IMR-90 (cell line): ENCODE measurements around the gene GATA2. TPM values are rescaled to one million over a fixed set of nuclear protein-coding genes. Genes with fewer than 3 reads are reported as not detected.
A peak's percentile ranks its signal among the peaks of the same experiment; 100 is the strongest.

ENCODE experiments used
- ATAC-seq: fragments of 200-7000 bp; cut with Tn5 transposase; 2 replicates; pipeline ENCODE4 v1.9.1; 2020; ENCODE audit warnings: low read depth, mild to moderate bottlenecking, moderate library complexity
- BruUV-seq: library from RNA; stranded (reverse); fragments of 400-500 nt; replicated peaks from 2 replicates; lab custom pipeline; 2021; lab: Mats Ljungman, UMichigan
- CTCF ChIA-PET: fragments of 300-600 bp; formaldehyde crosslinking; extraction: SDS; loops from one replicate; lab custom pipeline; 2021; ENCODE audit warnings: antibody characterized with exemption; lab: Yijun Ruan, JAX
- POLR2A ChIA-PET: fragments of 300-600 bp; sonication (Branson Sonifier 250); formaldehyde crosslinking; loops from one replicate; lab custom pipeline; 2022; ENCODE audit warnings: antibody characterized with exemption; ENCODE audit not compliant: unreplicated experiment; lab: Charles Lee
- DNase-seq: peaks from one replicate; pipeline ENCODE4 v3.0.0; 2013
- H2AFZ ChIP-seq: replicated peaks from 2 replicates; pipeline ENCODE3; 2013; ENCODE audit warnings: low read length, mild to moderate bottlenecking; ENCODE audit not compliant: poor library complexity
- H2AK5ac ChIP-seq: 2 replicates; pipeline ENCODE4 v1.6.1; 2013; ENCODE audit warnings: low read depth, low read length, inconsistent platforms
- H2AK9ac ChIP-seq: replicated peaks from 2 replicates; pipeline ENCODE3; 2013; ENCODE audit warnings: mild to moderate bottlenecking, low read depth, low read length, moderate library complexity; ENCODE audit not compliant: poor library complexity
- H2BK120ac ChIP-seq: 2 replicates; pipeline ENCODE4 v1.6.1; 2013; ENCODE audit warnings: low read depth, low read length, inconsistent platforms
- H2BK15ac ChIP-seq: 3 replicates; pipeline ENCODE4 v1.6.1; 2013; ENCODE audit warnings: low read depth, low read length, inconsistent platforms
- H2BK20ac ChIP-seq: 2 replicates; pipeline ENCODE4 v1.6.1; 2013; ENCODE audit warnings: low read depth, mild to moderate bottlenecking, inconsistent platforms, low read length, moderate library complexity
- H2BK5ac ChIP-seq: 2 replicates; pipeline ENCODE4 v1.6.1; 2013; ENCODE audit warnings: mild to moderate bottlenecking, low read depth, low read length, inconsistent platforms; ENCODE audit not compliant: poor library complexity, severe bottlenecking
- H3K14ac ChIP-seq: replicated peaks from 2 replicates; pipeline ENCODE4 v1.6.1; 2013; ENCODE audit warnings: low read depth, low read length, inconsistent platforms
- H3K18ac ChIP-seq: 2 replicates; pipeline ENCODE4 v1.6.1; 2013; ENCODE audit warnings: low read depth, low read length, control low read depth
- H3K23ac ChIP-seq: 2 replicates; pipeline ENCODE4 v1.6.1; 2013; ENCODE audit warnings: low read depth, low read length, inconsistent platforms
- H3K27ac ChIP-seq: 2 replicates; pipeline ENCODE4 v1.5.1; 2013; ENCODE audit warnings: mild to moderate bottlenecking, control low read depth, low read length; ENCODE audit not compliant: insufficient read depth
- H3K27me3 ChIP-seq: 2 replicates; pipeline ENCODE4 v1.6.1; 2013; ENCODE audit warnings: low read length; ENCODE audit not compliant: control insufficient read depth, insufficient read depth
- H3K36me3 ChIP-seq: 2 replicates; pipeline ENCODE4 v1.6.1; 2013; ENCODE audit warnings: low read length, mixed read lengths; ENCODE audit not compliant: control insufficient read depth, insufficient read depth
- H3K4ac ChIP-seq: 2 replicates; pipeline ENCODE4 v1.6.1; 2013; ENCODE audit warnings: low read depth, low read length, inconsistent platforms
- H3K4me1 ChIP-seq: 2 replicates; pipeline ENCODE4 v1.6.1; 2013; ENCODE audit warnings: low read length, mixed read lengths; ENCODE audit not compliant: control insufficient read depth, insufficient read depth
- H3K4me2 ChIP-seq: 2 replicates; pipeline ENCODE4 v1.6.1; 2013; ENCODE audit warnings: low read depth, mild to moderate bottlenecking, control low read depth, low read length, moderate library complexity
- H3K4me3 ChIP-seq: 2 replicates; pipeline ENCODE4 v1.5.1; 2013; ENCODE audit warnings: low read depth, mild to moderate bottlenecking, control low read depth, low read length, moderate library complexity; ENCODE audit not compliant: insufficient read depth
- H3K56ac ChIP-seq: 2 replicates; pipeline ENCODE4 v1.6.1; 2013; ENCODE audit warnings: low read length, inconsistent platforms; ENCODE audit not compliant: insufficient read depth; ENCODE audit errors: extremely low read depth
- H3K79me1 ChIP-seq, 2 experiments: 2 replicates each; pipeline ENCODE4 v1.6.1; 2013; ENCODE audit warnings: low read length in 2 of 2, inconsistent platforms in 1 of 2, low read depth in 1 of 2
- H3K9ac ChIP-seq: 2 replicates; pipeline ENCODE4 v1.6.1; 2013; ENCODE audit warnings: low read depth, low read length, control low read depth
- H3K9me1 ChIP-seq: 2 replicates; pipeline ENCODE4 v1.6.1; 2013; ENCODE audit warnings: low read length, inconsistent platforms; ENCODE audit not compliant: insufficient read depth
- H3K9me3 ChIP-seq: 2 replicates; pipeline ENCODE4 v1.6.1; 2013; ENCODE audit warnings: low read length; ENCODE audit not compliant: control insufficient read depth, insufficient read depth
- H4K20me1 ChIP-seq: 2 replicates; pipeline ENCODE4 v1.6.1; 2013; ENCODE audit warnings: low read length, inconsistent platforms; ENCODE audit not compliant: insufficient read depth
- H4K5ac ChIP-seq: 2 replicates; pipeline ENCODE4 v1.6.1; 2013; ENCODE audit warnings: mild to moderate bottlenecking, low read depth, low read length, control low read depth
- H4K8ac ChIP-seq, 2 experiments: 2 replicates each; pipeline ENCODE4 v1.6.1; 2013; ENCODE audit warnings: low read depth in 2 of 2, low read length in 2 of 2, control low read depth in 1 of 2, inconsistent platforms in 1 of 2
- H4K91ac ChIP-seq: 2 replicates; pipeline ENCODE4 v1.6.1; 2013; ENCODE audit warnings: low read depth, low read length, inconsistent platforms; ENCODE audit not compliant: insufficient read depth
- CEBPB ChIP-seq: IDR thresholded peaks from 2 replicates; pipeline ENCODE4 v1.6.1; 2012; ENCODE audit warnings: low read depth, low read length, improper control_type of control experiment
- CTCF ChIP-seq: conservative IDR thresholded peaks from 2 replicates; pipeline ENCODE4 v1.5.1; 2012; ENCODE audit warnings: mild to moderate bottlenecking, low read depth, low read length, improper control_type of control experiment
- MAFK ChIP-seq: IDR thresholded peaks from 2 replicates; pipeline ENCODE4 v1.6.1; 2012; ENCODE audit warnings: low read depth, low read length, improper control_type of control experiment
- NFE2L2 ChIP-seq: fragments of 150-350 bp; IDR thresholded peaks from 2 replicates; pipeline ENCODE4 v1.6.1; 2016; ENCODE audit warnings: low read depth, mild to moderate bottlenecking, low read length
- POLR2A ChIP-seq: IDR thresholded peaks from 2 replicates; pipeline ENCODE4 v1.6.1; 2012; ENCODE audit warnings: mild to moderate bottlenecking, low read depth, low read length
- RAD21 ChIP-seq: IDR thresholded peaks from 2 replicates; pipeline ENCODE4 v1.6.1; 2012; ENCODE audit warnings: low read length, improper control_type of control experiment
- RCOR1 ChIP-seq: IDR thresholded peaks from 2 replicates; pipeline ENCODE4 v1.6.1; 2012; ENCODE audit warnings: mild to moderate bottlenecking, low read length, improper control_type of control experiment; ENCODE audit not compliant: insufficient replicate concordance
- RFX5 ChIP-seq: IDR thresholded peaks from 2 replicates; pipeline ENCODE4 v1.8.0; 2012; ENCODE audit warnings: low read depth, mild to moderate bottlenecking, low read length, moderate library complexity
- USF2 ChIP-seq: fragments of 150-350 bp; IDR thresholded peaks from 2 replicates; pipeline ENCODE4 v1.6.1; 2017; ENCODE audit warnings: mild to moderate bottlenecking, antibody characterized with exemption, low read length, low read depth
- WGBS, 2 experiments: methylation state at CpG; one replicate each; pipeline versions ENCODE4 v1.1.5 to v1.1.7; 2013; ENCODE audit warnings: missing lambda C conversion rate in 2 of 2; ENCODE audit not compliant: insufficient read length in 1 of 2; ENCODE audit errors: extremely low coverage in 2 of 2; 5-methylcytosine and 5-hydroxymethylcytosine counted together
- dilution Hi-C: fragments of 300-500 bp; cut with HindIII; formaldehyde crosslinking; loops from one replicate; pipeline ENCODE4 v1.14.3; 2018; ENCODE audit warnings: low sequenced_read_pairs; ENCODE audit not compliant: unreplicated experiment
- in situ Hi-C: fragments of 300-500 bp; cut with MboI; formaldehyde crosslinking; loops from 3 replicates; pipeline ENCODE4 v1.14.3; 2019; ENCODE audit warnings: low sequenced_read_pairs, inconsistent platforms, mixed read lengths
- intact Hi-C: fragments of 100-400 bp; cut with micrococcal nuclease; formaldehyde crosslinking; loops from 2 replicates; pipeline ENCODE4 v1.10.0; 2022
- polyA plus RNA-seq, 3 experiments: library from polyadenylated mRNA; depleted of rRNA; stranded (reverse); fragments of >200 nt; gene quantifications; 2 replicates each; pipeline ENCODE4 v1.2.3, GENCODE V29; 2012; ENCODE audit warnings: low replicate concordance in 1 of 3
- total RNA-seq: library from RNA; depleted of rRNA; stranded (reverse); fragments of >200 nt; gene quantifications from 2 replicates; pipeline ENCODE4 v1.2.3, GENCODE V29; 2012

GATA2 gene
- total and polyA plus RNA-seq, 2 of the 4 experiments (the other 2 are of a cell fraction) = 2.2 to 13.5 TPM

DNA sequence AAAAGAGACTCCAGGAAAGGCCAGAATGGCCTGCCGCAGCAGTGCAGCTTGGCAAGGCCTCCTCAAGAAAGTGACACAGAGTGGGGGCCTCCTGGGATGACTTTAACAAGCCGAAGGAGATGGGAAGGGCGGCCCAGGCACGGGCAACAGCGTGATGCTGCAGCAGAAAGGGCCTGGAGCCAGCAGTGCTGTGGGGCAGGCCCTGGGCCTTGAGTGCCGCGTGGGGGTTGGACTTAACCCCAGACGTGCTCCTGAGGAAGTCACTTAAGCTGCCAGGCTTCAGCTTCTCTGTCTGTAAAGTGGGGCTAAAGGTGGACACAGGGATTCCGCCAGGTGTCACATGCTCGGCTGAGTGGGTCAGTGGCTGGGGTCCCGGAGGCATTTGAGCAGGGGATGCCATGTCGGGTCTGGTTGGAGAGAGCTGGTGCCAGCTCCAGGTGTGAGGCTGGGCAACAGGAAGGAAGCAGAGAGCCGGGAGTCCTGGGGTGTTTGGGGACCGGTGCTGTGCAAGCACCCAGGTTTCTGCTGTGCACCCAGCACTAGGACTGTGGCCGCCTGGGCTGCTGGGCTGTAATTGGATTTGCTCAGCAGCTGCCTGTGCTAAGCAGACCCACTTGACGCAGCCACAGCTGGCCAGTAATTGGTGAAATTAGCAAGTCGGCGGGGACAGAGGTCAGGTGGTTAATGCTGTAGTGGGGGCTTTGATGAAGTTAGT, 34.1 kb downstream of the GATA2 start:
- Histone ChIP-seq H4K5ac (no peak overlapping the region), H3K27ac (no peak overlapping the region), H2AK5ac (no peak overlapping the region), H3K18ac (no peak overlapping the region), H3K14ac (no peak overlapping the region), H2BK20ac (no peak overlapping the region), H2AK9ac (peak overlapping the region; percentile 42), H2BK15ac (no peak overlapping the region), H3K79me1 (no peaks in the 10 kb centered on the region), H3K4ac (no peak overlapping the region), H4K20me1 (no peaks in the 10 kb centered on the region; the same call in 1 of the 2 replicates), H3K4me1 (no peaks in the 10 kb centered on the region), H3K36me3 (no peaks in the 10 kb centered on the region), H3K23ac (no peak overlapping the region), H4K8ac (no peak overlapping the region), H2AFZ (peak overlapping the region; percentile 19), H3K9me3 (peaks cover 2% of the 10 kb centered on the region; the same call in 1 of the 2 replicates), H3K9ac (no peak overlapping the region), H4K91ac (no peak overlapping the region), H3K4me2 (no peak overlapping the region), H3K9me1 (no peaks in the 10 kb centered on the region), H3K56ac (no peak overlapping the region), H2BK5ac (no peak overlapping the region), H3K27me3 (peaks cover 55% of the 10 kb centered on the region), H2BK120ac (no peak overlapping the region), H3K4me3 (no peak overlapping the region)
- no TSS peak for BruUV-seq
- DNase-seq (no peak), ATAC-seq (no peak)
- in situ Hi-C loops = no loop called here
- intact Hi-C loops = no loop called here
- ChIA-PET CTCF (no interaction called here), POLR2A (no interaction called here)
- dilution Hi-C loops = no loop called here
- 88% methylated on average over 6 of the region's 18 CpGs; no CpG with 5 or more reads in 1 of the 2 experiments for WGBS, 2 experiments
- TF ChIP-seq CTCF (no peak), RCOR1 (no peak), MAFK (no peak), POLR2A (no peak), RFX5 (no peak), RAD21 (no peak), USF2 (no peak), NFE2L2 (no peak), CEBPB (no peak)
